ENCODE data around the gene KRT78. TPM values are rescaled to one million over a fixed set of nuclear protein-coding genes. Genes with fewer than 3 reads are reported as not detected.

Gene KRT78
- total RNA-seq, 4 donors from 2014 or later: 10.8 TPM; not detected in 3

- Histone ChIP-seq H3K4me1 (peaks cover 0 to 9% (median 0%) of the 10 kb centered on the region in 4 donors), H3K27ac (no peak overlapping the region), H3K4me3 (no peak overlapping the region), H3K9me3 (no peaks in the 10 kb centered on the region), H3K27me3 (peaks cover 0 to 32% of the 10 kb centered on the region in 2 donors), H3K36me3 (no peaks in the 10 kb centered on the region)
- no peak for DNase-seq (ENCODE audit: low spot score in 2 of 2)
- TF ChIP-seq EP300 (IDR thresholded peaks at IDR 0.05) (no peak), POLR2A (IDR thresholded peaks at IDR 0.05) (no peak)
- TF ChIP-seq, protein P1, sequence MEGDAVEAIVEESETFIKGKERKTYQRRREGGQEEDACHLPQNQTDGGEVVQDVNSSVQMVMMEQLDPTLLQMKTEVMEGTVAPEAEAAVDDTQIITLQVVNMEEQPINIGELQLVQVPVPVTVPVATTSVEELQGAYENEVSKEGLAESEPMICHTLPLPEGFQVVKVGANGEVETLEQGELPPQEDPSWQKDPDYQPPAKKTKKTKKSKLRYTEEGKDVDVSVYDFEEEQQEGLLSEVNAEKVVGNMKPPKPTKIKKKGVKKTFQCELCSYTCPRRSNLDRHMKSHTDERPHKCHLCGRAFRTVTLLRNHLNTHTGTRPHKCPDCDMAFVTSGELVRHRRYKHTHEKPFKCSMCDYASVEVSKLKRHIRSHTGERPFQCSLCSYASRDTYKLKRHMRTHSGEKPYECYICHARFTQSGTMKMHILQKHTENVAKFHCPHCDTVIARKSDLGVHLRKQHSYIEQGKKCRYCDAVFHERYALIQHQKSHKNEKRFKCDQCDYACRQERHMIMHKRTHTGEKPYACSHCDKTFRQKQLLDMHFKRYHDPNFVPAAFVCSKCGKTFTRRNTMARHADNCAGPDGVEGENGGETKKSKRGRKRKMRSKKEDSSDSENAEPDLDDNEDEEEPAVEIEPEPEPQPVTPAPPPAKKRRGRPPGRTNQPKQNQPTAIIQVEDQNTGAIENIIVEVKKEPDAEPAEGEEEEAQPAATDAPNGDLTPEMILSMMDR (IDR thresholded peaks at IDR 0.05): no peak
- WGBS, 2 donors: 70 to 74% methylated on average over 6 of the region's 6 CpGs
These were observed 60.5 kb downstream of the KRT78 start for GRCh38 chr12:52788192-52788875.

Other genes with a start within 250 kb of the KRT78 start
- not detected for gene KRT72, start 247.5 kb downstream of the KRT78 start, total RNA-seq
- gene KRT73, start 230.4 kb downstream of the KRT78 start, total RNA-seq: not detected
- gene KRT2, start 196.8 kb downstream of the KRT78 start, total RNA-seq: not detected
- not detected for gene KRT1, start 168.6 kb downstream of the KRT78 start, total RNA-seq
- not detected for gene KRT77, start 145.5 kb downstream of the KRT78 start, total RNA-seq
- gene KRT76, start 71.6 kb downstream of the KRT78 start, total RNA-seq: not detected
- gene KRT3, start 52.9 kb downstream of the KRT78 start, total RNA-seq: not detected
- gene KRT4, start 34.9 kb downstream of the KRT78 start, total RNA-seq: not detected
- 1 to 10 TPM in 1 of 4 donors, not detected in 3; 3.9 TPM for gene KRT79, start 14.7 kb downstream of the KRT78 start, total RNA-seq
- gene KRT8, start 56.1 kb upstream of the KRT78 start, total RNA-seq: 10 to 100 TPM in 2 of 4 donors, 1 to 10 TPM in 1, under 1 TPM in 1; 0.20 to 19.7 (median 10.2) TPM
- 1 to 10 TPM in 3 of 4 donors, under 1 TPM in 1; 0.78 to 8.1 (median 3.5) TPM for gene KRT18, start 100.1 kb upstream of the KRT78 start, total RNA-seq
- 100 to 1,000 TPM; 297 to 484 (median 401) TPM for gene EIF4B, start 157.5 kb upstream of the KRT78 start, total RNA-seq
- gene TNS2, start 201.1 kb upstream of the KRT78 start, total RNA-seq: 100 to 1,000 TPM; 411 to 653 (median 546) TPM
- gene SPRYD3, start 230.4 kb upstream of the KRT78 start, total RNA-seq: 10 to 100 TPM; 51.8 to 57.0 (median 54.3) TPM
- 1,000 to 10,000 TPM; 1,043 to 8,473 (median 5,787) TPM for gene IGFBP6, start 248.7 kb upstream of the KRT78 start, total RNA-seq